Activated naive CD8-positive, alpha-beta T cell (primary cell): ENCODE data around the gene ITPR2.
"Not testable (repeated sequence)": the region's sequence is repeated elsewhere in the genome, so short reads cannot be mapped to it uniquely, and the experiment has no call there.

Experiments
- H3K27ac Mint-ChIP-seq: one replicate; pipeline ENCODE4 v1.8.0; 2021; ENCODE audit warnings: mixed read lengths
- H3K27me3 Mint-ChIP-seq: one replicate; pipeline ENCODE4 v1.8.0; 2021; ENCODE audit warnings: mixed read lengths
- H3K36me3 Mint-ChIP-seq: one replicate; pipeline ENCODE4 v1.8.0; 2021; ENCODE audit warnings: mixed read lengths
- H3K4me1 Mint-ChIP-seq: one replicate; pipeline ENCODE4 v1.8.0; 2021; ENCODE audit warnings: low read depth, mixed read lengths
- H3K4me3 Mint-ChIP-seq: one replicate; pipeline ENCODE4 v1.8.0; 2021; ENCODE audit warnings: mild to moderate bottlenecking, mixed read lengths
- H3K9me3 Mint-ChIP-seq: one replicate; pipeline ENCODE4 v1.8.0; 2021; ENCODE audit warnings: low read depth, mixed read lengths

Gene ITPR2

GRCh38 chr12:26694402-26694801 lies 138.6 kb downstream of the ITPR2 start:
- Mint-ChIP-seq H3K9me3 (no peaks in the 10 kb centered on the region), H3K4me1 (no peaks in the 10 kb centered on the region), H3K27me3 (no peaks in the 10 kb centered on the region), H3K36me3 (peaks cover 59% of the 10 kb centered on the region), H3K27ac (no peak overlapping the region), H3K4me3 (no peak overlapping the region)

- Mint-ChIP-seq H3K4me3 (no peak overlapping the region), H3K27ac (no peak overlapping the region), H3K27me3 (no peaks in the 10 kb centered on the region), H3K36me3 (peaks cover 49% of the 10 kb centered on the region), H3K9me3 (no peaks in the 10 kb centered on the region), H3K4me1 (no peaks in the 10 kb centered on the region)
Observed at GRCh38 chr12:26692407-26692806, 140.6 kb downstream of the ITPR2 start.

- no peaks in the 10 kb centered on the region for H3K9me3 Mint-ChIP-seq
- peaks cover 47% of the 10 kb centered on the region for H3K36me3 Mint-ChIP-seq
- no peaks in the 10 kb centered on the region for H3K27me3 Mint-ChIP-seq
- no peak overlapping the region for H3K27ac Mint-ChIP-seq
- H3K4me3 Mint-ChIP-seq: no peak overlapping the region
- no peaks in the 10 kb centered on the region for H3K4me1 Mint-ChIP-seq
Observed at GRCh38 chr12:26691234-26691970, 141.6 kb downstream of the ITPR2 start.

GRCh38 chr12:26690601-26691000 lies 142.4 kb downstream of the ITPR2 start:
- H3K36me3 Mint-ChIP-seq: peaks cover 45% of the 10 kb centered on the region
- no peaks in the 10 kb centered on the region for H3K27me3 Mint-ChIP-seq
- H3K27ac Mint-ChIP-seq: no peak overlapping the region
- no peaks in the 10 kb centered on the region for H3K4me1 Mint-ChIP-seq
- H3K9me3 Mint-ChIP-seq: no peaks in the 10 kb centered on the region
- H3K4me3 Mint-ChIP-seq: no peak overlapping the region

- Mint-ChIP-seq H3K9me3 (no peaks in the 10 kb centered on the region), H3K36me3 (peaks cover 39% of the 10 kb centered on the region), H3K27ac (no peak overlapping the region), H3K4me3 (no peak overlapping the region), H3K4me1 (no peaks in the 10 kb centered on the region), H3K27me3 (no peaks in the 10 kb centered on the region)
Observed at GRCh38 chr12:26689281-26689841, 143.6 kb downstream of the ITPR2 start.

- no peak overlapping the region for H3K27ac Mint-ChIP-seq
- peaks cover 4% of the 10 kb centered on the region for H3K9me3 Mint-ChIP-seq
- H3K4me3 Mint-ChIP-seq: no peak overlapping the region
- no peaks in the 10 kb centered on the region for H3K4me1 Mint-ChIP-seq
- no peaks in the 10 kb centered on the region for H3K27me3 Mint-ChIP-seq
- peaks cover 40% of the 10 kb centered on the region for H3K36me3 Mint-ChIP-seq
Observed at GRCh38 chr12:26688344-26688904, 144.6 kb downstream of the ITPR2 start.

- Mint-ChIP-seq H3K36me3 (peaks cover 37% of the 10 kb centered on the region), H3K9me3 (peaks cover 4% of the 10 kb centered on the region), H3K4me3 (no peak overlapping the region), H3K27me3 (no peaks in the 10 kb centered on the region), H3K4me1 (no peaks in the 10 kb centered on the region), H3K27ac (no peak overlapping the region)
Observed at GRCh38 chr12:26686408-26686807, 146.6 kb downstream of the ITPR2 start.

- Mint-ChIP-seq H3K27me3 (no peaks in the 10 kb centered on the region), H3K4me3 (no peak overlapping the region), H3K9me3 (peaks cover 4% of the 10 kb centered on the region), H3K27ac (no peak overlapping the region), H3K36me3 (peaks cover 37% of the 10 kb centered on the region), H3K4me1 (no peaks in the 10 kb centered on the region)
Observed at GRCh38 chr12:26684101-26684500, 148.9 kb downstream of the ITPR2 start.

GRCh38 chr12:26683443-26683842 lies 149.6 kb downstream of the ITPR2 start:
- Mint-ChIP-seq H3K4me1 (no peaks in the 10 kb centered on the region), H3K9me3 (peaks cover 4% of the 10 kb centered on the region), H3K4me3 (no peak overlapping the region), H3K27ac (no peak overlapping the region), H3K36me3 (peaks cover 42% of the 10 kb centered on the region), H3K27me3 (no peaks in the 10 kb centered on the region)

GRCh38 chr12:26680727-26681455 lies 152.1 kb downstream of the ITPR2 start:
- H3K4me3 Mint-ChIP-seq: no peak overlapping the region
- peaks cover 37% of the 10 kb centered on the region for H3K36me3 Mint-ChIP-seq
- H3K27me3 Mint-ChIP-seq: no peaks in the 10 kb centered on the region
- no peaks in the 10 kb centered on the region for H3K4me1 Mint-ChIP-seq
- peaks cover 4% of the 10 kb centered on the region for H3K9me3 Mint-ChIP-seq
- H3K27ac Mint-ChIP-seq: no peak overlapping the region

- peaks cover 4% of the 10 kb centered on the region for H3K9me3 Mint-ChIP-seq
- H3K27ac Mint-ChIP-seq: peak overlapping the region; percentile 8
- no peaks in the 10 kb centered on the region for H3K27me3 Mint-ChIP-seq
- no peaks in the 10 kb centered on the region for H3K4me1 Mint-ChIP-seq
- no peak overlapping the region for H3K4me3 Mint-ChIP-seq
- peaks cover 28% of the 10 kb centered on the region for H3K36me3 Mint-ChIP-seq
Observed at GRCh38 chr12:26678697-26679660, 154.0 kb downstream of the ITPR2 start.

GRCh38 chr12:26671487-26671886 lies 161.5 kb downstream of the ITPR2 start:
- H3K27ac Mint-ChIP-seq, H3K9me3 Mint-ChIP-seq, H3K27me3 Mint-ChIP-seq, H3K4me1 Mint-ChIP-seq, H3K4me3 Mint-ChIP-seq: not testable (repeated sequence)
- peaks cover 12% of the 10 kb centered on the region for H3K36me3 Mint-ChIP-seq

- H3K27me3 Mint-ChIP-seq: no peaks in the 10 kb centered on the region
- no peak overlapping the region for H3K4me3 Mint-ChIP-seq
- no peak overlapping the region for H3K27ac Mint-ChIP-seq
- no peaks in the 10 kb centered on the region for H3K4me1 Mint-ChIP-seq
- peaks cover 18% of the 10 kb centered on the region for H3K36me3 Mint-ChIP-seq
- no peaks in the 10 kb centered on the region for H3K9me3 Mint-ChIP-seq
Observed at GRCh38 chr12:26668847-26669246, 164.1 kb downstream of the ITPR2 start.

- no peaks in the 10 kb centered on the region for H3K9me3 Mint-ChIP-seq
- H3K27ac Mint-ChIP-seq: no peak overlapping the region
- no peak overlapping the region for H3K4me3 Mint-ChIP-seq
- H3K36me3 Mint-ChIP-seq: peaks cover 21% of the 10 kb centered on the region
- no peaks in the 10 kb centered on the region for H3K27me3 Mint-ChIP-seq
- no peaks in the 10 kb centered on the region for H3K4me1 Mint-ChIP-seq
Observed at GRCh38 chr12:26668230-26668629, 164.8 kb downstream of the ITPR2 start.
